Left ventricle myocardium inferior (tissue), 1 donor: Measurements from ENCODE around the gene BEND3. TPM values are rescaled to one million over a fixed set of nuclear protein-coding genes. Genes with fewer than 3 reads are reported as not detected.

Source experiments
- DNase-seq: peaks from one replicate; pipeline ENCODE4 v3.0.0-alpha.2; 2020
- H3K27ac ChIP-seq: fragments of 200-600 bp; replicated peaks from 2 replicates; pipeline ENCODE4 v1.8.0; 2021
- H3K27me3 ChIP-seq: fragments of 200-600 bp; 2 replicates; pipeline ENCODE4 v1.8.0; 2021; ENCODE audit warnings: low read depth
- H3K36me3 ChIP-seq: fragments of 200-600 bp; 2 replicates; pipeline ENCODE4 v1.8.0; 2021
- H3K4me1 ChIP-seq: fragments of 200-600 bp; 2 replicates; pipeline ENCODE4 v1.8.0; 2021
- H3K4me3 ChIP-seq: fragments of 200-600 bp; 2 replicates; pipeline ENCODE4 v1.8.0; 2021; ENCODE audit warnings: mild to moderate bottlenecking, moderate library complexity
- H3K9me3 ChIP-seq: fragments of 200-600 bp; replicated peaks from 2 replicates; pipeline ENCODE4 v1.8.0; 2021
- intact Hi-C: fragments of 100-400 bp; cut with micrococcal nuclease; formaldehyde crosslinking; loops from one replicate; pipeline ENCODE4 v1.11.0; 2022
- total RNA-seq: library from RNA; stranded (reverse); fragmentation: NEBNext Ultra II Directional; extraction: Animal tissue kit (Norgen Biotek cat#: 25700); gene quantifications from one replicate; pipeline ENCODE4 v1.2.1, GENCODE V29; 2021
- TF ChIP-seq, protein P1 (sequence below): fragments of 200-600 bp; IDR thresholded peaks from 2 replicates; pipeline ENCODE4 v1.8.0; 2021; ENCODE audit warnings: antibody characterized with exemption, mild to moderate bottlenecking, borderline replicate concordance
- donor health status: DM: no; HTN: yes; CAD: no; lungs with severe emphysema.

Gene BEND3
- total RNA-seq, 1 donor from 2014 or later, result 1.5 TPM

DNA sequence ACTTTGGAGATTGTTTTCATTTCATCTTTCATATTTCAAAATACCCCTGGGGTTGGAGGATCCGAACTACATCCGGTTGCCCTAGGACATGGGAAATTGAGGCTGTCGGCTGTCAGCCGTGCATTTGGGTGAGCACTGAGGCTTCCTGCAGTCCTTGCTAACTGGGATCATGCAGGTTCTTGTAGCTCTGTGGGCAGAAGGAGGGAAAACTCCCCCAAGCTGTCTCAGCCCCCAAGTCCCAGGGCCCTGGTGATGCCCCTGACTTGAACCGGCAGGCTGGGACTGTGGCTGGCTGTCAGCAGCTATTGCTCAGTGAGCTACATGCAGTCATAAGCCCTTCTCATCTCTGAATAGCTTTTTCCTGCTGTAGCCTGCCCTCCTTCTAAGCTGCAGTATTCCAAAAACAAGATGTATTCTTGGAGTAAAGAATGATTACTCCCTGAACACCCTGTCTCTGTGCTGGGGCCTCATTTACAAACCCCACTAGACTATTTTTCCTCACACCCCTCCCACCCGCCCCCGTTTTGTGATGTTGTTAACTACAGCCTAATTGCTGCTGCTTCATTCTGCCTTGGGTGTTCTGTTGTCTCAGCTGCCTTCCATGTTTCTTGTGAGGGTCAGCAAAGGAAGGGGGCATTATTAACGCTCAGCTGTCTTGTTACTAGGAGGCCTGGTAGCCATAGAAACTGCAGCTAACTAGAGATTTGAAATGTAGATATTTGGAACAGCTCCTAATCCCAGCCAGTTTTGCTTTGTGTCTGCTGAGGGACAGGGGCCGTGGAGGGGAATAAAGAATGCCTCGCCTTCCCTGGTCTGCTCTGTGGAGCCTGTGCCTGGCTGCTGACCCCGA lies 69.3 kb downstream of the BEND3 start:
- Histone ChIP-seq H3K36me3 (peaks cover 31% of the 10 kb centered on the region), H3K4me3 (no peak overlapping the region), H3K4me1 (peaks cover 18% of the 10 kb centered on the region), H3K27me3 (no peaks in the 10 kb centered on the region), H3K27ac (peak overlapping the region; percentile 59), H3K9me3 (no peaks in the 10 kb centered on the region)
- intact Hi-C loops, result no loop called here
- TF ChIP-seq, protein P1, sequence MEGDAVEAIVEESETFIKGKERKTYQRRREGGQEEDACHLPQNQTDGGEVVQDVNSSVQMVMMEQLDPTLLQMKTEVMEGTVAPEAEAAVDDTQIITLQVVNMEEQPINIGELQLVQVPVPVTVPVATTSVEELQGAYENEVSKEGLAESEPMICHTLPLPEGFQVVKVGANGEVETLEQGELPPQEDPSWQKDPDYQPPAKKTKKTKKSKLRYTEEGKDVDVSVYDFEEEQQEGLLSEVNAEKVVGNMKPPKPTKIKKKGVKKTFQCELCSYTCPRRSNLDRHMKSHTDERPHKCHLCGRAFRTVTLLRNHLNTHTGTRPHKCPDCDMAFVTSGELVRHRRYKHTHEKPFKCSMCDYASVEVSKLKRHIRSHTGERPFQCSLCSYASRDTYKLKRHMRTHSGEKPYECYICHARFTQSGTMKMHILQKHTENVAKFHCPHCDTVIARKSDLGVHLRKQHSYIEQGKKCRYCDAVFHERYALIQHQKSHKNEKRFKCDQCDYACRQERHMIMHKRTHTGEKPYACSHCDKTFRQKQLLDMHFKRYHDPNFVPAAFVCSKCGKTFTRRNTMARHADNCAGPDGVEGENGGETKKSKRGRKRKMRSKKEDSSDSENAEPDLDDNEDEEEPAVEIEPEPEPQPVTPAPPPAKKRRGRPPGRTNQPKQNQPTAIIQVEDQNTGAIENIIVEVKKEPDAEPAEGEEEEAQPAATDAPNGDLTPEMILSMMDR, result no peak
- no peak for DNase-seq

DNA sequence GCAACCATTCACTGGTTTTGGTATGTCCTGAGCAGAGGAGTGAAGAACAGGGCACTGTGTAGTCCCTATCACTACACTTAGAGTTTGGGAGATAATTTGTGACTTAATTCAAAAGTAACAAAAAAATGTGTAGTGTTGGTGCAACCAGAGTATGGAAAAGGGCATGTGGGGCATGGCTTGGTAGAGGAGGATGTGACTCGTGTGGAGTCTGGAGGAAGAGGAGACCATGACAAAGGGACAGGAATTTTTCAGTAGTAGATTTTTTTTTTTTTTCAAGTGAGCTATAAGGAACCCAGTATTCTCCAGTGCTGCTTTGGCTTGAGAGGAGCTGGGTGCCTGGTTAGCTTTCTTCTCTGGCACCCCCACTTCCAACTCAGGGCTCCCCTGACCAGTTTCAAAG lies 82.2 kb downstream of the BEND3 start:
- no peaks in the 10 kb centered on the region for H3K27me3 ChIP-seq
- intact Hi-C loops, result no loop called here
- H3K36me3 ChIP-seq, result no peaks in the 10 kb centered on the region

GRCh38 chr6:107032051-107032450 lies 83.3 kb downstream of the BEND3 start:
- intact Hi-C loops, result no loop called here
- Histone ChIP-seq H3K27ac (no peak overlapping the region), H3K4me3 (no peak overlapping the region), H3K9me3 (no peaks in the 10 kb centered on the region), H3K27me3 (no peaks in the 10 kb centered on the region), H3K4me1 (peaks cover 39% of the 10 kb centered on the region), H3K36me3 (no peaks in the 10 kb centered on the region)
- no peak for DNase-seq
- TF ChIP-seq, protein P1, result no peak

More for the DNA sequence above, 82.2 kb downstream of the BEND3 start:
- no peak overlapping the region for H3K4me3 ChIP-seq
- DNase-seq, result no peak
- H3K9me3 ChIP-seq, result no peaks in the 10 kb centered on the region
- TF ChIP-seq, protein P1, result no peak
- H3K4me1 ChIP-seq, result peaks cover 39% of the 10 kb centered on the region
- H3K27ac ChIP-seq, result no peak overlapping the region

DNA sequence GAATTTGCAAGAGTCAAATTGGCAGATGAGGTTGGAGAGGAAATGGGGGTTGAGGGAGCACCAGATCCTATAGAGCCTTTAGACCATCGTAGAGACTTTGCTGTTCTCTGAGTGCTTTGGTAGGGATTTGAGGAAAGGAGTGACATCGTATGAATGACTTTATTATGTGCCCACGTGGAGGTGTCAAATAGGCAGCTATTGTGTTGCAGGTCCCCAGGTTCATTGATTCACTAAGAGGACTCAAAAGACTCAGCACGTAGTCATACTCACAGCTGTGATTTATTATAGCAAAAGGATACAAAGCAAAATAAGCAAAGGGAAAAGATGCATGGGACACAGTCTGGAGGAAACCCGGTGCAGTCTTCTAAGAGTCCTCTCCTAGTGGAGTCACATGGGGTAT lies 85.2 kb downstream of the BEND3 start:
- H3K4me3 ChIP-seq, result no peak overlapping the region
- H3K4me1 ChIP-seq, result peaks cover 39% of the 10 kb centered on the region
- H3K9me3 ChIP-seq, result no peaks in the 10 kb centered on the region
- TF ChIP-seq, protein P1, result no peak
- intact Hi-C loops, result no loop called here
- H3K27me3 ChIP-seq, result no peaks in the 10 kb centered on the region
- no peak for DNase-seq
- no peak overlapping the region for H3K27ac ChIP-seq
- no peaks in the 10 kb centered on the region for H3K36me3 ChIP-seq

DNA sequence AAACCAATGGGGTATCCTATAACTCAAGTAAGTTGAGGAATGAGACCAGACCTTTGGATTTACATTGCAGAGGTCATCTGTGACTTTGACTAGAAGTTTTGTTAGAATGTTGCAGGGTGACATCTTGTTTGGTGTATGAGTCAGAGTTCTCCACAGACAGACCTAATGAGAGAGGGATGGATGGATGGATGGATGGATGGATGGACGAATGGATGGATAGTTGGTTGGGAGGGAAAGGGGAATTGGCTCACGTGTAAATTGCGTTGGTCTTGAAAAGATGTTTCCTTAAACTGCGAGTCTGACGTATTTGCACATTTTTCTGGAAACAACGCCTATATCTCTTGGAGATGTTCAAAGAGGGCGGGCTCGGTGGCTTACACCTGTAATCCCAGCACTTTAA lies 88.3 kb downstream of the BEND3 start:
- Histone ChIP-seq H3K27ac (no peak overlapping the region), H3K36me3 (no peaks in the 10 kb centered on the region), H3K4me1 (peaks cover 37% of the 10 kb centered on the region), H3K9me3 (no peaks in the 10 kb centered on the region), H3K4me3 (no peak overlapping the region), H3K27me3 (no peaks in the 10 kb centered on the region)
- intact Hi-C loops, result no loop called here
- TF ChIP-seq, protein P1, result no peak
- no peak for DNase-seq
